HG03565 (cell line): ENCODE results near the gene GPRASP3.
"Not testable (repeated sequence)": the region's sequence is repeated elsewhere in the genome, so short reads cannot be mapped to it uniquely, and the experiment has no call there.

ENCODE experiments used
- ATAC-seq: cut with Tn5 transposase; IDR thresholded peaks from one replicate; pipeline ENCODE4 v1.9.1; 2021; ENCODE audit warnings: mild to moderate bottlenecking, moderate library complexity; ENCODE audit not compliant: unreplicated experiment

GPRASP3 gene, protein sequence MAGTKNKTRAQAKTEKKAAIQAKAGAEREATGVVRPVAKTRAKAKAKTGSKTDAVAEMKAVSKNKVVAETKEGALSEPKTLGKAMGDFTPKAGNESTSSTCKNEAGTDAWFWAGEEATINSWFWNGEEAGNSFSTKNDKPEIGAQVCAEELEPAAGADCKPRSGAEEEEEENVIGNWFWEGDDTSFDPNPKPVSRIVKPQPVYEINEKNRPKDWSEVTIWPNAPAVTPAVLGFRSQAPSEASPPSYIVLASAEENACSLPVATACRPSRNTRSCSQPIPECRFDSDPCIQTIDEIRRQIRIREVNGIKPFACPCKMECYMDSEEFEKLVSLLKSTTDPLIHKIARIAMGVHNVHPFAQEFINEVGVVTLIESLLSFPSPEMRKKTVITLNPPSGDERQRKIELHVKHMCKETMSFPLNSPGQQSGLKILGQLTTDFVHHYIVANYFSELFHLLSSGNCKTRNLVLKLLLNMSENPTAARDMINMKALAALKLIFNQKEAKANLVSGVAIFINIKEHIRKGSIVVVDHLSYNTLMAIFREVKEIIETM

DNA sequence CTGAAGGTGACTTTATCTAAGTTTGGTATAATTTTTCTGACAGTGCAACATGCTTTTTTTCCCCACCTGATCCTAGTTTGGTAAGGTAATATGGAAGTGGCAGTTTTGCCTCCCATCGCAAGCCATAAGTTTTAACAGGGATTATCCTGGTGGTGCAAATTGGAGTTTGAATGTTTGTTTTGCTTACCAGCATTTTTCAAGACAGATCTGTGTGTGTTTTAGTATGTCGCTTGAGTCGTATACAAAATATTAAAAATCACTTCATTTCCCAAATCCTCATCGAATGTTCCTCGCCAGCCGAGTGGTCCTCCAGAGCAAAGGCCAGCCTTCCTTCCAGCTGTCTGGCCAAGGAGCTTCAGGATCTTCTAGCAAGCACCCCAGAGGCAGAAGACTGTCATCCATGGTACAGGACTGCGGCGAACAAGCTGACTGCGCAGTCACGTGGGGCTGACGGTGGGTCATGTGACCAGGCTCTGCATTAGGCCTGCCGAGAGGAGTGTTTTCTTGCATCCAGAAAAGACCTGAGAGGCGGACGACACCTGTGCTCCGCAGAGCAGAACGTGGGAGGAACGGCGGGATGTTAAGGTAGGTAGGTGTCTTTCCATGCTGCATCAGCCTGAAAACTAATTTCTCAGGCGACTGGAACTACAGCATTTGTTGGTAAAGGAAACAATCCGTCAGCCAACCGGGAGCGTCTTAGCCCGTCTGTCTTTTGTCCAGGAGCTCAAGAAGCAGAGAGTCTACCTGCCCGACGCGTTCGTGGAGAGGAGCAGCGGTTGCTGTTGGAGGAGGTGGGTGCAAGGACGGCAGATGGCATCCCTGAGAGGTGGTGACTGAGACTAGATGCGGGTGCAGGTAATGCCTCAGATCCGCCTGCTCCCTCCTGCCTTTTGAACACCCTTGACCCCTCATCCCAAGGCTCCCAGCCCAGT is at the start of gene GPRASP3:
GPRASP3 (plus strand) TSS at position 507 of the 932 bp plus-strand sequence. CDS start 28,253 bp downstream, outside the sequence.
- ATAC-seq, result peak; percentile 99

DNA sequence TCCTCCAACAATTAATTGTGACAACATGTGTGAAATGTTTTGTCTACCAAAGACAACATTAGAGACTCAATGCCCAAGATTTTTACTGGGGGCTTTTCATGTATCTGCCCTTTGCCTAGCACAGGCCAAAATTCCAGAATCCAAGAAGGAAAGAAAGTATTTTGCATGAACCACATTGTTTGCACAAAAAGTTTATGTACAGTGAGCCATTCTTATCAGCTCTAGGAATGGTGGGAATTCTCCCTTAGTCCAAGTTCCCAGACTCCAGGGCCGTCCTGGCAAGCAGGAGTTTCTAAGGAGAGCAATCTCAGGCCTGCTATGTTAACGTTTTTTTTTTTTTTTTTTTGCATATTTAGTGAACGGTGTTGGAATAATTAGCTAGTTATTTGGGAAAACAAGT is 47.7 kb upstream of the GPRASP3 start:
- no peak for ATAC-seq

DNA sequence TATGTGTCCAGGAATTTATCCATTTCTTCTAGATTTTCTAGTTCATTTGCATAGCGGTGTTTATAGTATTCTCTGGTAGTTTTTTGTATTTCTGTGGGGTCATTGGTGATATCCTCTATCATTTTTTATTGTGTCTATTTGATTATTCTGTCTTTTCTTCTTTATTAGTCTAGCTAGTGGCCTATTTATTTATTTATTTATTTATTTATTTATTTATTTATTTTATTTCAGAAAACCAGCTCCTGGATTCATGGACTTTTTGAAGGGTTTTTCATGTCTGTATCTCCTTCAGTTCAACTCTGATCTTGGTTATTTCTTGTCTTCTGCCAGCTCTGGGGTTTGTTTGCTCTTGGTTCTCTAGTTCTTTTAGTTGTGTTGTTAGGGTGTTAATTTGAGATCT is 43.1 kb upstream of the GPRASP3 start:
- ATAC-seq, result not testable (repeated sequence)

DNA sequence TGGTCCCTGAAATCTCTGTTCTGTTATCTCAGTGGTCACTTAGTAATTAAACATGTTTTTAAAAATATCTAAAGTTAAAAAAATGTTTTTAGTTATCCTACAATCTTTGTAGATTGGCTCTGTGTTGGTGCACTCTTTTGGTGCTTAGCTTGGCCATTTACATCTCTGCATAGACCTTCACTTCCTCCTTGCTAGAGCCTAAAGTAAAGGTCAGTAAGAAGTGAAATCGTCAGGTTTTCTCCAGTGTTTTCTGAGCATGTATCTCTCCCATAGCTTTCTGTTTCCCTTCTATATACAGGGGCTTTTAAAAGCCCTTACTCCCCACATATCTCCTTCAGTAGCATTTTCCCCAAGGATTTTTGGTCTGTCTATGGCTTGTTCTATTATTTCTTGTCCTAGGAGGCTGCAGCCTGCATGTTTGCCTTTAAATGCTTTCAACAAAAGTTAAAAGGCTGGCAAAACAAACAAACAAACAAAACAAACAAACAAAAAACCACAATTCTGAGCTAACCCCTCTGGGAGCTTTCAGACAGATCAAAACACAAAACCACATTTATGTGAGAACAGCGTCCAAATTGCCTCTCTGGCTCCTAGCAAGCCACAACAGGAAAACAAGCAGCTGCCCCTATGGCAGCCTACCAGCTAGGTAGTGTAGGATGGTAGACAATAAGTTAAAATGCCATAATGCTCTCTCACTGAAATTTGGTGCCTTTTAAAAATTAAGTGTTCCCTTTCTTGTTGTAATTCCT is 35.6 kb upstream of the GPRASP3 start:
- ATAC-seq, result peak; percentile 51

DNA sequence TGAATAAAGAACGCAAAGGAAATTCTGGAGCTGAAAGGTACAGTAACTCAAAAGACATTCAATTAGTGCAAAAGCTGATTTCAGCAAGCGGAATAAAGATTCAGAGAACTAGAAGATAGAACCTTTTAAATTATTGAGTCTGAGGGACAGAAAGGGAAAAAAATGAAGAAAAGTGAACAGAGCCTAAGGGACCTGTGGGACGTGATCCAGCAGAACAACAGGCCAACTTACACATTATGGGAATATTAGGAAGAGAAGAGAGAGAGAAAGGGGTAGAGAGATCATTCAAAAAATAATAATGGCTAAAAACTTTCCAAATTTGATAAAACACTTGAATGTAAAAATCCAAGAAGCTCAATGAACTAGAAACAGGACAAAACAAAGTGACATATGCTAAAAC is 25.8 kb upstream of the GPRASP3 start:
- ATAC-seq, result no peak

DNA sequence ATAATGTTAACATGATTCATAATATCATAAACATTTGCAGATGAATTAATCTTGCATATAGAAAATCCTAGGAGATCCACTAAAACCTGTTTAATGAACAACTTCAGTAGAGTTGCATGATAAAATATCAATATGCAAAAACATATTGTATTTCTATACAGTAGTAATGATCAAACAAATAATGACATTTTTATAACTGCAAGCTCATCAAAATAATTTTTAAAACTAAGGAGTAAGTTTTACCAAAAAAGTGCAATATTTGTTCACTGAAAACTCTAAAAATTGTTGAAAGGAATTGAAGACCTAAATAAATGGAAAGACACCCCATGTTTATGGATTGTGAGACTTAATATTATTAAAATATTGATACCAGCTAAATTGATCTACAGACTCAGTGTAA is 24.2 kb upstream of the GPRASP3 start:
- ATAC-seq, result no peak

DNA sequence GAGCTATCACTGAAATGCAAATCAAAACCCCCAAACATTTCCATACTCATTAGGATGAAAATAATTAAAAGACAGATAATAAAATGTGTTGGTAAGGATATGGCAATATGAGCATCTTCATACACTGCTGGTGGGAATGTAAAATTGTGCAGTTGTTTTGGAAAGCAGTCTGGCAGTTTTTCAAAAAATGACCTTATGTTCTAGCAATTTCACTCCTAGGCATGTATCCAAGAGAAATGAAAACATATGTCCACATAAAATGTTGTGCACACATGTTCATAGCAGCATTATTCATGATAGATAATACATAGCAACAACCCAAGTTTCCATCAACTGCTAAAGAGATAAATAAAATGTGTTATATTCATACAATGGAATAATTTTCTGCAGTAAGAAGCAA is 23.0 kb upstream of the GPRASP3 start:
- ATAC-seq, result no peak

DNA sequence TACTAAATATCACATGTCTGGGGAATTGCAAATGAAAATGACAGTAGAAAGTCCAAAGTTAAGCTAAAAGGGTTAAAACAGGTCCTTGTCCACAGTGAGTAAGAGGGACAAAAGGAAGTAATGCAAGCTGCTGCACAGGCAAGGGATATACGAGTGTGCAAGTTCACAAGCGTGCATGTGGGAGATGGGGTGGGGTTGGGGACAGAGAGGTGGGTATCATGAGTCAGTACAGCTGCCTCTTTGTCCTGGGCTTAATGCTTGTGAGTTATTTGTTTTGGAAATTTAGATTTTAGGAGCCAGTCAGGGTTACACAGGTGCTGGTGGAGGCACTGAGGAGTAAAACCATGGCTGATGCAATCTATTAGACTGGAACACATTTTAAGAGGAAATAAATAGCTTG is 11.6 kb upstream of the GPRASP3 start:
- ATAC-seq, result no peak

DNA sequence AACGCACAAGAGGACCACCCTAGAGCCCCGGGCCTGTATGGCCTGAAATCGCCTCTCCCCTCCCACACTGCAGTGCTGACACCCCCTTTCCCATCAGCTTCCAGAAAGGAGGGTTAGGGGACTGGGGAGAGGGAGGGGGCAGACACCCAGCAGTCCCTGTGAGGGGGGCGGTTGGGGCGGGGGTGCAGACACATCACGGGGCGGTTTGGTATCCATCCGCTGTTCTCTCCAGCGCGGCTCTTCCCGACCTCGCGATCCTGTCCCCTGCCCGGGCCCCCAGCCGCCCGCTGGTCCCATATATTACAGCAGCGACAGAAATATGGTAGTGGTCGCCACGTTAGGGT is 8.7 kb upstream of the GPRASP3 start:
- ATAC-seq, result no peak

DNA sequence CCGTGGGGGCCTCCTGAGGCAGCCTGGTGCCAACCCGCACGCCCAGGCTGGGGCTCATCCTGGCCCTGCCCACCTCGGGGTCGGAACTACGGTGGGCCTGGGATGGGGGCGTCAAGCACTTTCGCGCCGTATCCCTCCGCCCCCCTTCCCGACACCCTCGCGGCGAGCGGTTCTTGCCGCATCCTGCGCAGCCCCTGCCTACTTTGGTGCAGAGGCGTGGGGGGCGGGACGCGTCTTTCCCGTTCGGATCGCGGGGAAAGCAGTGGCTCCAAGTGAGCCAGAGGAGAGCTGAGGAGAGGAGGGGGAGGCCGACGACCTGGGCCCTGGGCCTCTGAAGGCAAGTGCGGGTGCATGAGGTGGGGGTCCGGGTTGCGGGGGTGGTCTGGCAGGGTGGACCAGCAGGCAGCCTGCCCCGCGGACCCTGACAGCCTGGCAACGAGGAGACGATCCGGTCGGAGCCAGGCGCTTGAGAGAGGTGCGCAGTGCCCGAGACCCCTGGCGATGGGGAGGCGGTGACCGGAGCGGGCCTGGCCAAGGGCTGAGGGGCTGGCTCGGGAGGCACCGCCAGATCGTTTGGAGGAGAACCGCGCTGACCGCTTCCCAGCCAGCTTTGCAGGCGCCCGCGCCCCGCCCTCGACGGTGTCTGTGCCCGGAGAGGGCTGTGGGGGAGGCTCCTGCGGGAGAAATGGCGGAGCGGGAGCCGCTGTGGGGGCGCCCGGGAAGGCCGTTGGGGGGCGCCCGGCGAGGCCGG is 8.2 kb upstream of the GPRASP3 start, which contains the start of gene GPRASP2:
GPRASP2 (plus strand) TSS at position 233 of the 751 bp plus-strand sequence. CDS start 2,422 bp downstream, outside the sequence.
- ATAC-seq, result no peak

DNA sequence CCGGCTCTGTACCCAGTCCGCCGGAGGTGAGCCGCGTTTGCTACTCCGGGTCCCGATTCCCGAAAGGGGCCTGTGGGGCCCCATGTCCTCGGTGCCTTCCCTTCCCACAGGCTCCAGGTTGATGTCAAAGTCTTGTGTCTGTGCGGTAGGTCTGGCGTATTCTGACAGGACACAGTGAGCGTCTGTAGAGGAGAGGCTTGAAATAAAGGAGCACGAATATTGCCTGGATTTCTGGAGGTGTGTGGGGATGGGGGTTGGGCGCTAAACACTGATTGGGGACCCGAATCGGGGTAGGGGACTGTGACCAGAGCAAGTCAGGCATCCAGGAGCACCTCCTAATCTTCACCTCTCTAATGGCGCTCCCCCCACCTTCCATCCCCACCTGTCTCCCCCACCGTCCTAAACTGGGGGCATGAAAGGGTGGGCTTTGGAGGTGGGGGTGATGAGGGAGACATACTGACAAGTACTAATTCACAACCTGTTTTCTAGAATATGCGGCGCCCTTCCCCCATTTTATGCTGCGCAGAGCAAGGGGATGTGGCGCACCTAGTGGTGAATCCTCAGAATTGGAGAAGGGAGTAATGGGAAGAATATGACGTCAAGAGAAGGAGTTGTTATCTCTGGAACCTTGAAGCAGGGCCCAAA is 7.4 kb upstream of the GPRASP3 start:
- ATAC-seq, result no peak

DNA sequence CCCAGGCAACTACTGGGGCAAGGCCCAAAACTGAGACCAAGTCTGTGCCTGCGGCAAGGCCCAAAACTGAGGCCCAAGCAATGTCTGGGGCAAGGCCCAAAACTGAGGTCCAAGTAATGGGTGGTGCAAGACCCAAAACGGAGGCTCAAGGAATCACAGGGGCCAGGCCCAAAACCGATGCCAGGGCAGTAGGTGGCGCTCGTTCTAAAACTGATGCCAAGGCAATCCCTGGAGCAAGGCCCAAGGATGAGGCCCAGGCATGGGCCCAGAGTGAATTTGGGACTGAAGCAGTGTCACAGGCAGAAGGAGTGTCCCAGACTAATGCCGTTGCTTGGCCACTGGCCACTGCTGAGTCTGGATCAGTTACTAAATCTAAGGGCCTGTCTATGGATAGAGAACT is 5.5 kb upstream of the GPRASP3 start:
- no peak for ATAC-seq

DNA sequence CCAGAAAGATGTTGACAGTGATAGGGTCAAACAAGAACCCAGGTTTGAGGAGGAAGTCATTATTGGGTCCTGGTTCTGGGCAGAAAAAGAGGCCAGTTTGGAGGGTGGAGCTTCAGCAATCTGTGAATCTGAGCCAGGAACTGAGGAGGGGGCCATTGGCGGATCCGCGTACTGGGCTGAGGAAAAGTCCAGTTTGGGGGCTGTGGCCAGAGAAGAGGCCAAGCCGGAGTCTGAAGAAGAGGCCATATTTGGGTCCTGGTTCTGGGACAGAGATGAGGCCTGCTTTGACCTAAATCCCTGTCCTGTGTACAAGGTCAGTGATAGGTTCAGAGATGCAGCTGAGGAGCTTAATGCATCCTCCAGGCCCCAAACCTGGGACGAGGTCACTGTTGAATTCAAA is 4.6 kb upstream of the GPRASP3 start:
- ATAC-seq, result no peak

DNA sequence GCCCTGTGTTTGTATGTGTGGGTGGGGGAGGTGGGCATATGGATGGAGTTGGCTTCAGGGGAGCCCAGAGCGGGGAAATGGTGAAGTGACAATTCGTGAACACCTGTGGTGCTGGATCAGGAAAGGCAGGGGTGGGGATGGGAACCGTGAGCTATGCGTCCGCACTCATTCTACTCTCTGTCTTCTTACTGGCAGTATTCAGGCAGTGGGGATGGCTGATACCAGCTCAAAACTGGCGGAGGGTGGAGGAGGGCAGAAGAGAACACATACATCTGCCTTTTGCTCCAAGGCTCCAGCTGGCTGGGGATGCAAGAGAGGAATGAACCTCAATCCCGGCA is 595 bp downstream of the GPRASP3 start:
- not testable (repeated sequence) for ATAC-seq

DNA sequence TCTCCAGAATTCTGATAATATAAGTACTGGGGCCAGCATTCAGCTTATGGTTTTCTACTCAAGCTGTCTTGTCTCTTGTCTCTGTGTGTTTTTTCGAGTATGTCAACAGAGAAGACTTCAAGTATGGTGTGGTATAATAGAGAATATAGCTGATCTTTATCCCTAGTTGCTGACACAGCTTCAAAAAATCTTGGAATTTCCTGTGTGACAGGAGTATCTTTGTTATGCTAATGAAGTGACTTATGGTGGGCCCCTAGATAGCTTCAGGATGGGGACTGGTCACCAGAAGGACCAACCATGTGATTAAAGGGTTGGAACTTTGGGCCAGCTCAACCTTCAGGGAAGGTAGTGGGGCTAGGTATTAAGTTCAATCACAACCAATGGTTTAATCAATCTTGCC is 2.9 kb downstream of the GPRASP3 start:
- no peak for ATAC-seq

DNA sequence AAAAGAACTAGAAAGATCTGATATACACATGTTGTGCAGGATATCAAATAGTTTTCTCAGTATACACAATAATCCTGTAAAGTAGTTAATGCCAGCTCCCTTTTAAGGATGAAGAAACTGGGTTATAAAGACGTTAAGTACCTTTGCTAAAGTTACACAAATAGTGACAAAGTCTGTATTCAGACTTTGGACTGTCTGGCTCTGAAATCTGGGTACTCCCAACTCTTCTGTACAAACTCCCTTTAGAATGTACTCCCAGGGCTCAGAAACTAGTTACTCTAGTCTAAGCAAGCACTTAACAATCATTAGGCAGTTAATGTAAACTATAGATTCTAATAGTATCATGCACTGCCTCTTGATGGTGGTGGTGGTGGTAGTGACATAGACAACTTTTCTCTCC is 7.2 kb downstream of the GPRASP3 start:
- no peak for ATAC-seq

DNA sequence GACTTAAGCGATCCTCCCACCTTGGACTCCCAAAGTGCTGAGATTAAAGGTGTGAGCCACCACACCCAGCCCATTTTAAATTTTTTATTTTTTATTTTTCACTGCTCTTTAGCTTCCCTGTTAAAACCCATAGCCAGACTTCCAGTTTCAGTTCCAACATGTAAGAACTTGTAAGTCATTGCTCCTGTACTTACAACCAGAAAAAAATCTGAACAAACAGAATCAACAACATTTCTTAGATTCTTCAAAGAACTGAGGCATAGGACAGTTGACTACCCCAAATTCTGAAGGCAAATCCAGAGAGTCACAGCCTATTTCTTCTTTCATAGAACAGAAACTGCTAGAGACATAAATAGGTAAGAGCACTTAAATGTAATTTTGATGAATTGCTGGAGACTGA is 8.1 kb downstream of the GPRASP3 start:
- ATAC-seq, result no peak

DNA sequence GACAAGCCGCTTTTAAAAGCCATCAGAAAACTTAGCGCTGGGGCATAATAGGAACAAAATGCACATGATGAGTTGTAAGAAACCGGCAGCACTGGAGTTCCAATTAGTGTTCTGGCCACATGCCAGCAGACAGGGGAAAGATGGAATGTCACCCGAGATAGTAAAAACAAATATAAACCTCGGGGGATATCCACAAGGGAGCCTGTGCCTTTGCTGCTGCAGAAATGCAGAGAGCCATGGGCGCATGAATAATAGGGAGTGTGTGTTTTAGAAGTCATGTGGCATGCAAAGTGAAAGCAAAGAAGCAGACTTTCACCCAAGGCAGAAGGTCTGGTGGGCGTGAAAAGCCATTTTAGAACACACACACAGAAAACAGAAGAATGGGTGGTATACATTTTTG is 19.1 kb downstream of the GPRASP3 start:
- ATAC-seq, result no peak

DNA sequence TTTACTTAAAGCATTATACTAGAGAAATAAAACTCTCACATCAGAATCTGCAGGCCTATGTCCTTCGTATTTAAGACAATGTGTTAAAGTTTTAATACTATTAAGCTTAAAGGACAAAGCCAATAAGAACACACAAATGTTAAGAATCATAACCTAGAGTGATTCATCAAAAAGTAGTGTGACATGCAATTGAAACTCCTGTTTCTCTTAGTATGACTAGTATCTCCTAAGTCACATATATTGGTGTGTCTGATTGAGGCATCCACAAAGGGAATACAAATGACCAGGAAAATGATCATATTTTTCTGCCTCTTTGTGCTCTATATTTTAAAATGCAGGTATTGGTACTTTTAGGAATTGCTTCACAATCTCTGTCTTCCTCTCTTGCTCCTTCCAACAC is 23.8 kb downstream of the GPRASP3 start:
- ATAC-seq, result no peak

DNA sequence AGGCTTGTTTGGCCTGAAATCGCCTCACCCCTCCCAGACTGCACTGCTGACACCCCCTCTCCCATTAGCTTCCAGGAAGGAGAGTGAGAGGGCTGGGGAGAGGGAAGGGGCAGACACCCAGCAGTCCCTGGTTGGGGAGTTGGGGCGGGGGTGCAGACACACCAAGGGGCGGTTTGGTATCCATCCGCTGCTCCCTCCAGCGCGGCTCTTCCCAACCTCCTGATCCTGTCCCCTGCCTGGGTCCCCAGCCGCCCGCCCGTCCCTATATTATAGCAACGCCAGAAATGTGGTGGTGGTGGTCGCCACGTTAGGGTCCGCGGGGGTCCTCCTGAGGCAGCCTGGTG is 24.9 kb downstream of the GPRASP3 start:
- ATAC-seq, result no peak
